Measurements from ENCODE around the gene MIA3. TPM values are rescaled to one million over a fixed set of nuclear protein-coding genes. Genes with fewer than 3 reads are reported as not detected.
"Not testable (repeated sequence)": the region's sequence is repeated elsewhere in the genome, so short reads cannot be mapped to it uniquely, and the experiment has no call there.

Gene MIA3
- total and polyA plus RNA-seq, 2 donors = 33.1 to 35.8 TPM

DNA sequence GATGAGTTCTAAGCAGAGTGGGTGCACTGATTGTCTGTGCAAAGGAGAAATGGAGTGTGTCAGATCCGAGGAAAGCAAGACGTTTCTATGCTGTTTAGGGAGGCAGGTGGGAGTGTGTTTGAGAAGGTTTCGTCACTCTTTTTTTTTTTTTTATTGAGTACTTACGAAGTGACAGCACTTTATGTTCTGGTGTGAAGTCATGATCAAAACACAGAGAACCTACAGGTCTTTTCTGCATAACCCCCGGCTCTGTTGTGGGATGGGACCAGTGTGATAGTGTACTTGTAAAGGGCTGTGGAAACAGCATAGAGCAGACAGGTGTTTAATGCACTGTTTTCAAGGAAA is 26.7 kb downstream of the MIA3 start:
- H3K36me3 ChIP-seq (ENCODE audit: control insufficient read depth in 2 of 2, insufficient read depth in 2 of 2, low read length in 1 of 2) = peaks cover 6 to 9% of the 10 kb centered on the region in 2 donors
- H3K4me1 ChIP-seq (ENCODE audit: control insufficient read depth in 2 of 2, insufficient read depth in 2 of 2, low read length in 2 of 2) = peaks cover 0 to 9% of the 10 kb centered on the region in 2 donors
- H3K4me3 ChIP-seq (ENCODE audit: low read length in 2 of 2) = peak overlapping the region; percentile 79 to 90
- peak in 2 of 9 donors; percentile 28 to 29 for DNase-seq (ENCODE audit: low read depth in 6 of 9, low spot score in 9 of 9)
- under 1% methylated on average over 5 of the region's 5 CpGs for WGBS
- H3K27ac ChIP-seq (ENCODE audit: low read depth in 1 of 2, low read length in 1 of 2) = peak overlapping the region; percentile 94 to 98
- H3K9me3 ChIP-seq (ENCODE audit: control insufficient read depth in 2 of 2, insufficient read depth in 1 of 2, low read length in 1 of 2) = no peaks in the 10 kb centered on the region
- H3K27me3 ChIP-seq (ENCODE audit: control insufficient read depth in 2 of 2, insufficient read depth in 1 of 2, low read length in 1 of 2) = no peaks in the 10 kb centered on the region

DNA sequence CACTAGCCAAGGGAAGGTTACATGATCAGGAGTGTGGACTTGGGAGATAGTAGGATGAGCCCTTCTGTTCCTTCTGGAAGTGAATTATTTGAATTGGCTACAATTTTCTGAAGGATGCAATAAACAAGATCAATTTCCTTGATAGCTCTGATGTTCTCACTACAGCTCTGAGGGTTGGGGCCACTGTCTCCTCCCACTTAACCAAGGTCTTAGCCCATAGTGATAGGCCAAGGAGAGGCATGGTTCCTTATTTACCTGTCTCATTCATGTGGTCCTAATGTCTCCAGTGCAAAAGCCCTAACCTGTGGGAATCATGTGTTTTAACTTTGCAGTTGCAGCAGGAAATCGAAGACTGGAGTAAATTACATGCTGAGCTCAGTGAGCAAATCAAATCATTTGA is 34.8 kb downstream of the MIA3 start:
- H3K27me3 ChIP-seq (ENCODE audit: control insufficient read depth in 2 of 2, insufficient read depth in 1 of 2, low read length in 1 of 2) = no peaks in the 10 kb centered on the region
- H3K9me3 ChIP-seq (ENCODE audit: control insufficient read depth in 2 of 2, insufficient read depth in 1 of 2, low read length in 1 of 2) = no peaks in the 10 kb centered on the region
- H3K27ac ChIP-seq (ENCODE audit: low read depth in 1 of 2, low read length in 1 of 2) = no peak overlapping the region
- peaks cover 0 to 4% of the 10 kb centered on the region in 2 donors for H3K4me1 ChIP-seq (ENCODE audit: control insufficient read depth in 2 of 2, insufficient read depth in 2 of 2, low read length in 2 of 2)
- H3K4me3 ChIP-seq (ENCODE audit: low read length in 2 of 2) = no peak overlapping the region
- DNase-seq (ENCODE audit: low read depth in 6 of 9, low spot score in 9 of 9) = no peak
- peaks cover 26 to 73% of the 10 kb centered on the region in 2 donors for H3K36me3 ChIP-seq (ENCODE audit: control insufficient read depth in 2 of 2, insufficient read depth in 2 of 2, low read length in 1 of 2)
- 99% methylated on average over 1 of the region's 1 CpG for WGBS

DNA sequence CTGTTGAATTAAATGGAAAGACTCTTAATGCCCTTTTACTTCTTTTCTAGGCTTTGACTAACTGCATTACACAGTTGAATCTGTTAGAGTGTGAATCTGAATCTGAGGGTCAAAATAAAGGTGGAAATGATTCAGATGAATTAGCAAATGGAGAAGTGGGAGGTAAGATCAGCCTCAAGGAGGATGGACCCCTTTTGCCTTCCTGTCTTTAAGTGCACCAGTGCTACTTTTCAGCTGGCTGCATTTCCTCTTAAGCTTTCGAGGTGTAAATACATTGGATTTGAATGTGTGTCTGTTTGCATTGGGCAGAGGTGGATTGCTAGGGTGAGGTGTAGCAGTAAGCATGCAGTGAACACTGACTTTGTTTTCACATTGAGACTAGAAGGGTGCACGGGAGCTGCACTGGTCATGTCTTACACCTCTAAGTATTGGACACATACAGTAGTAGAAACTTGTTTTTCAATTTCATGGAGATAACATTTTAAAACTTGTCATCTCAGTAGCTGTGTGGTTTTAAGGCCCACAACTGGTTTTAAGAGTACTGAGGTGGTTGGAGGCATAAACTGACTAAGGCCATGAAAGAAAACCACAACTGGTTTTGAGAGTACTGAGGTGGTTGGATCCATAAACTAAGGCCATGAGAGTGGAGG is 35.4 kb downstream of the MIA3 start:
- H3K36me3 ChIP-seq (ENCODE audit: control insufficient read depth in 2 of 2, insufficient read depth in 2 of 2, low read length in 1 of 2) = peaks cover 26 to 79% of the 10 kb centered on the region in 2 donors
- no peaks in the 10 kb centered on the region for H3K9me3 ChIP-seq (ENCODE audit: control insufficient read depth in 2 of 2, insufficient read depth in 1 of 2, low read length in 1 of 2)

DNA sequence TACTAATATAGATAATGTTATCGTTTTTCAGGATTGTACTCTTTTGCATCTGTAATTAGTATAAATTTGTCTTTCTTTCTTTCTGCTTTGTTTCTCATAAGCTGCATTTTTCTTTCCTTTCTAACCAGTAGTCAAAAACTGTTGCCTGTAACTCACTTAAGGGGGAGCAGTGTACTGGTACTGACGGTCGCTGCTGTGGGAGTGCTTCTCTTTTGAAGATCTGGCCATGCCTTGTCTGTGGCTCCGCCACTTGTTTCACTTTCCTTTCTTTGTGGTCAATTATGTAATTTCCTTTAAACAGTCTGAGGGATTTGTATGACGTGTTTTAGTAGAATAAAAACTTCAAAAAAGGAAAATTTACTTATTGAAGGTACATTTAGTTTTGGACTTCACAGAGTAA is 37.0 kb downstream of the MIA3 start:
- WGBS = 17% methylated on average over 5 of the region's 5 CpGs
- peaks cover 0 to 4% of the 10 kb centered on the region in 2 donors for H3K4me1 ChIP-seq (ENCODE audit: control insufficient read depth in 2 of 2, insufficient read depth in 2 of 2, low read length in 2 of 2)
- H3K27me3 ChIP-seq (ENCODE audit: control insufficient read depth in 2 of 2, insufficient read depth in 1 of 2, low read length in 1 of 2) = no peaks in the 10 kb centered on the region
- peaks cover 21 to 84% of the 10 kb centered on the region in 2 donors for H3K36me3 ChIP-seq (ENCODE audit: control insufficient read depth in 2 of 2, insufficient read depth in 2 of 2, low read length in 1 of 2)
- H3K27ac ChIP-seq (ENCODE audit: low read depth in 1 of 2, low read length in 1 of 2) = peak overlapping the region; percentile 47 to 53
- H3K9me3 ChIP-seq (ENCODE audit: control insufficient read depth in 2 of 2, insufficient read depth in 1 of 2, low read length in 1 of 2) = no peaks in the 10 kb centered on the region
- H3K4me3 ChIP-seq (ENCODE audit: low read length in 2 of 2) = no peak overlapping the region
- DNase-seq (ENCODE audit: low read depth in 6 of 9, low spot score in 9 of 9) = peak in 6 of 9 donors; percentile 13 to 75 (median 39)

More for the DNA sequence above, 35.4 kb downstream of the MIA3 start:
- Histone ChIP-seq H3K27ac (ENCODE audit: low read depth in 1 of 2, low read length in 1 of 2) (peak overlapping the region in 1 of 2 donors; percentile 12), H3K4me3 (ENCODE audit: low read length in 2 of 2) (no peak overlapping the region), H3K27me3 (ENCODE audit: control insufficient read depth in 2 of 2, insufficient read depth in 1 of 2, low read length in 1 of 2) (no peaks in the 10 kb centered on the region), H3K4me1 (ENCODE audit: control insufficient read depth in 2 of 2, insufficient read depth in 2 of 2, low read length in 2 of 2) (peaks cover 0 to 4% of the 10 kb centered on the region in 2 donors)
- peak in 1 of 9 donors; percentile 15 for DNase-seq (ENCODE audit: low read depth in 6 of 9, low spot score in 9 of 9)
- 93% methylated on average over 2 of the region's 2 CpGs for WGBS

DNA sequence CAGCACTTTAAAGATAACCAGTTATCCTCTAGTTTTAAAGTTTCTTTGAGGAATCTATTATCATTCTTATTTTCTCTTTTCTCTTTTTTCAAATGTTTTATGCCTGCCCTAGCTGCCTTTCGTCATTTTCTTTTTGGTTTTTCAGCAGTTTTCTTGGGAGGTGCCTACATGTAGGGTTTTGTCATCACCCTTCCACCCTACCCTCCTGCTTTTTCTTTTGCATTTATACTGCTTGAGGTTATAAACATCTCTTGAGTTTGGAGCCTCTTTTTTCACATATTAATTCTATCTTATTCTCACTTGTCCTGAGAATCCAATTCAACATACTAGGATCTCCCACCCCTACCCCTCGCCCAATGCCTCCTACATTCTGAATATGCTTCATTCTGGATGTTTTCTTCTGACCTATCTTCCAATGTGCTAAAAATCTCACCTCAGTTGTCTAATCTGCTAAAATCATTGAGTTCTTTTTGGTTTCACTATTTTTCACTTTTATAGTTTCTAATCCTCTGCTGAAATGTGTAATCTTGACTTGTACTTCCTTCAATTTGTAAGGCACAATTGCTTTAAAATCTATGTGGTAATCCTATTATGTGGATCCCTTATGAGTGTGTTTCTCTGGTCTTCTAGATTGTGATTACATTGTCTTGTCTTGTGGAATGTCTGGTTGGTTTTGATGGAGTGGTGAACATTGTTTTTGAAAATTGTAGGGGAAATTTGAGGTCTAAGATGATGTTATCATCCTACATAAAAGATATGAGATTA is 38.7 kb downstream of the MIA3 start:
- H3K27ac ChIP-seq (ENCODE audit: low read depth in 1 of 2, low read length in 1 of 2) = no peak overlapping the region

DNA sequence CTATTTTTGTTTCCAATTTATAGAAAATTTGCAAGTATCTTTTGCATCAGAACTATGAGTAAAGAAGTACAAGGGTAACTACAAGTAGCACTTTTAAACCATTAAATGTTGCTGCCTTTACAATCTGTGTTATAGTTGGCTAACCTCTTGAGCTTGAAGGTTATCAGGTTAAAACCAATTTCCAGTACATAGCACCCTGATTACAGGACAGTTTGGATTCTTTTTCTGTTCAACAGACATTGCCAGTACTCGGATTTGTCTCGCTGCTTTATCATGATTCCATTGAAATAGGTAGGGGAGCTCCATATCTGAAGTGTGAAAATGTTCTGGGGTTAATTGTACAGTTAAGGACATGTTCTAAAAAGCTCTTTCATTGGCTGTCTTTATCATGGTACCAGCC is 40.0 kb downstream of the MIA3 start:
- no peak overlapping the region for H3K27ac ChIP-seq (ENCODE audit: low read depth in 1 of 2, low read length in 1 of 2)
- no peak overlapping the region for H3K4me3 ChIP-seq (ENCODE audit: low read length in 2 of 2)
- over 99% methylated on average over 2 of the region's 2 CpGs for WGBS
- no peak for DNase-seq (ENCODE audit: low read depth in 6 of 9, low spot score in 9 of 9)
- H3K36me3 ChIP-seq (ENCODE audit: control insufficient read depth in 2 of 2, insufficient read depth in 2 of 2, low read length in 1 of 2) = peaks cover 28 to 84% of the 10 kb centered on the region in 2 donors
- peaks cover 0 to 4% of the 10 kb centered on the region in 2 donors for H3K4me1 ChIP-seq (ENCODE audit: control insufficient read depth in 2 of 2, insufficient read depth in 2 of 2, low read length in 2 of 2)
- no peaks in the 10 kb centered on the region for H3K27me3 ChIP-seq (ENCODE audit: control insufficient read depth in 2 of 2, insufficient read depth in 1 of 2, low read length in 1 of 2)
- no peaks in the 10 kb centered on the region for H3K9me3 ChIP-seq (ENCODE audit: control insufficient read depth in 2 of 2, insufficient read depth in 1 of 2, low read length in 1 of 2)

More for the DNA sequence above, 38.7 kb downstream of the MIA3 start:
- 98% methylated on average over 2 of the region's 2 CpGs for WGBS
- no peaks in the 10 kb centered on the region for H3K27me3 ChIP-seq (ENCODE audit: control insufficient read depth in 2 of 2, insufficient read depth in 1 of 2, low read length in 1 of 2)
- peaks cover 28 to 84% of the 10 kb centered on the region in 2 donors for H3K36me3 ChIP-seq (ENCODE audit: control insufficient read depth in 2 of 2, insufficient read depth in 2 of 2, low read length in 1 of 2)
- no peak overlapping the region for H3K4me3 ChIP-seq (ENCODE audit: low read length in 2 of 2)
- H3K9me3 ChIP-seq (ENCODE audit: control insufficient read depth in 2 of 2, insufficient read depth in 1 of 2, low read length in 1 of 2) = no peaks in the 10 kb centered on the region
- DNase-seq (ENCODE audit: low read depth in 6 of 9, low spot score in 9 of 9) = no peak
- H3K4me1 ChIP-seq (ENCODE audit: control insufficient read depth in 2 of 2, insufficient read depth in 2 of 2, low read length in 2 of 2) = peaks cover 0 to 4% of the 10 kb centered on the region in 2 donors

DNA sequence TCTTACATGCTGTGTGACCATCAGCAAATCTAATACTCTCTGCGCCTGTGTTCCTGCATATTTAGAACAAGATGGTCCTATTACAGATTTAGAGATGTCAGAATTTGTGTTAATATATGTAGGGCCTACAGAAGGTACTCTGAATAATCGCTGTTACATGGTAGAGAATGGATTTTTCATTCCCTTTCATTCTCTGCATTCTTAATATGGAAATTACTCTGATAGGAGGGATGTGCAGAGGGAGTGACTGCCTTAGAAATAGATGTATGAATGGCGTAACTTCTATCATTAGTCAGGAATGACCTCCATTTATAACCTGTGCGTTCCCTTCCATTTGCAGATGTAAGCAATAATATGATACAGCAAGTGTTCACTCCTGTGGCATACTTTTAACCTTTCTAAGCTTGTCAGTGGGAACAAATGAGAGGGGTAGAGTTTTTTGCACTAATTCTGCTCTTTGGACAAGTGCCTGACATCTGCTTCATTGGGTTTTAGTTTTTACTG is 45.6 kb downstream of the MIA3 start:
- Histone ChIP-seq H3K27me3 (ENCODE audit: control insufficient read depth in 2 of 2, insufficient read depth in 1 of 2, low read length in 1 of 2) (no peaks in the 10 kb centered on the region), H3K27ac (ENCODE audit: low read depth in 1 of 2, low read length in 1 of 2) (no peak overlapping the region), H3K4me1 (ENCODE audit: control insufficient read depth in 2 of 2, insufficient read depth in 2 of 2, low read length in 2 of 2) (no peaks in the 10 kb centered on the region), H3K4me3 (ENCODE audit: low read length in 2 of 2) (no peak overlapping the region), H3K36me3 (ENCODE audit: control insufficient read depth in 2 of 2, insufficient read depth in 2 of 2, low read length in 1 of 2) (peaks cover 42 to 82% of the 10 kb centered on the region in 2 donors), H3K9me3 (ENCODE audit: control insufficient read depth in 2 of 2, insufficient read depth in 1 of 2, low read length in 1 of 2) (no peaks in the 10 kb centered on the region)
- WGBS = 98% methylated on average over 4 of the region's 4 CpGs
- no peak for DNase-seq (ENCODE audit: low read depth in 6 of 9, low spot score in 9 of 9)

DNA sequence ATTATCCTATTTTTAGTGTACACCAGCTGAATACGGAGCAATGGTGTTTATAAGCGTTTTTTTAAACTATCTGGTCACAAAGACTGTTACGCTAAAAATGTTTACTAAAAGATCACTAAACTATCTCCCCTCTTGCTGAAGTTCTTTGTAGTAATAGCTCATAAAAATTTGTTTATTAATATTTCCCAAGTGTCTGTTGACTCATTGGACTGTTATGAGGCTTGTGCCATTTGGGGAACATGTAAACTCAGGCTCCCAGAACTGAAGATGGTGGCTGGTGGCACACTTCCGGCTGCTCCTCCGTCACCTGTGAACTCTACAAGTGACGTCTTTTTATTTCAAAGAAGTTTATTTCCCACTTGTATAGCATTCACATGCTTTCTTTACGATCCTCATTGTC is 48.1 kb downstream of the MIA3 start:
- Histone ChIP-seq H3K27me3 (ENCODE audit: control insufficient read depth in 2 of 2, insufficient read depth in 1 of 2, low read length in 1 of 2) (no peaks in the 10 kb centered on the region), H3K36me3 (ENCODE audit: control insufficient read depth in 2 of 2, insufficient read depth in 2 of 2, low read length in 1 of 2) (peaks cover 33 to 66% of the 10 kb centered on the region in 2 donors), H3K27ac (ENCODE audit: low read depth in 1 of 2, low read length in 1 of 2) (no peak overlapping the region), H3K9me3 (ENCODE audit: control insufficient read depth in 2 of 2, insufficient read depth in 1 of 2, low read length in 1 of 2) (no peaks in the 10 kb centered on the region), H3K4me1 (ENCODE audit: control insufficient read depth in 2 of 2, insufficient read depth in 2 of 2, low read length in 2 of 2) (no peaks in the 10 kb centered on the region), H3K4me3 (ENCODE audit: low read length in 2 of 2) (no peak overlapping the region)
- no peak for DNase-seq (ENCODE audit: low read depth in 6 of 9, low spot score in 9 of 9)
- 98% methylated on average over 7 of the region's 7 CpGs for WGBS

DNA sequence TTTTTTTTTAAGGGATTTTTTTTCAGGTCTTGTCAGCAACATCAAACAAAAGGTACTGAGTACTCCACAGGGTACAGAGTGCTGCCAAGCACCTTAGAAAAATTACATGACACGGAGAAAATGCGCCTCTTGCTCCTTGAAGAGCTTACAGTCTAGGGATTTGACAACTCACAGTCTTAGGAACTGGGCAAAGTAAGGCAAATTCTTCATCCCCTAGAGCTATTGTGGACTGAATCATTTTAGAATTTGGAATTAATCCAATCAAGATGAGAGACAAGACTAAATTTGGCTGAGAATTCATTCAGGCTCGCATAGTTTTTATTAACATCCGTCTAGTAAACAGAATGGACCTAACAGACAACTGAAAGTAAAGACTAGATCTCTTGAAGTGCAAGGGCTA is 50.3 kb downstream of the MIA3 start:
- not testable (repeated sequence) for H3K4me1 ChIP-seq (ENCODE audit: control insufficient read depth in 2 of 2, insufficient read depth in 2 of 2, low read length in 2 of 2); H3K27ac ChIP-seq (ENCODE audit: low read depth in 1 of 2, low read length in 1 of 2); H3K4me3 ChIP-seq (ENCODE audit: low read length in 2 of 2); DNase-seq (ENCODE audit: low read depth in 6 of 9, low spot score in 9 of 9); H3K27me3 ChIP-seq (ENCODE audit: control insufficient read depth in 2 of 2, insufficient read depth in 1 of 2, low read length in 1 of 2); H3K9me3 ChIP-seq (ENCODE audit: control insufficient read depth in 2 of 2, insufficient read depth in 1 of 2, low read length in 1 of 2)
- peaks cover 36 to 57% of the 10 kb centered on the region in 2 donors for H3K36me3 ChIP-seq (ENCODE audit: control insufficient read depth in 2 of 2, insufficient read depth in 2 of 2, low read length in 1 of 2)
- WGBS = no CpG with 5 or more reads among the region's 4 CpGs

Measured in thymus (tissue), 11 donors.